Measurements from ENCODE around the gene NPVF.

GRCh38 chr7:25221009-25221408, 7.3 kb downstream of the NPVF start:
- TF ChIP-seq POLR2A (IDR thresholded peaks at IDR 0.05) (no peak), POLR2AphosphoS5 (IDR thresholded peaks at IDR 0.05) (no peak)
